HepG2 (cell line): ENCODE data around the gene SLCO2A1. TPM values are rescaled to one million over a fixed set of nuclear protein-coding genes. Genes with fewer than 3 reads are reported as not detected.

Source experiments
- ATAC-seq: fragments of 200-7000 bp; cut with Tn5 transposase; 3 replicates; pipeline ENCODE4 v1.9.1; 2020; ENCODE audit warnings: mild to moderate bottlenecking, moderate library complexity
- BruUV-seq: library from RNA; stranded (reverse); fragments of 400-500 nt; replicated peaks from 2 replicates; lab custom pipeline; 2021; lab: Mats Ljungman, UMichigan
- CTCF ChIA-PET: fragments of 300-600 bp; formaldehyde crosslinking; extraction: SDS; loops from one replicate; lab custom pipeline; 2021; ENCODE audit warnings: low total read pairs, inconsistent platforms, low intra/inter-chr PET ratio; lab: Yijun Ruan, JAX
- POLR2A ChIA-PET: fragments of 350-600 bp; sonication (Branson Sonifier 250); formaldehyde crosslinking; loops from one replicate; lab custom pipeline; 2020; ENCODE audit warnings: antibody characterized with exemption, inconsistent platforms; lab: Yijun Ruan, JAX
- DNase-seq: peaks from one replicate; pipeline ENCODE4 v3.0.0-alpha.2; 2015; ENCODE audit warnings: low spot score
- FAIRE-seq: peaks from 3 replicates; lab custom pipeline; 2011; peaks lifted over from hg19 to GRCh38; lab: Jason Lieb, UNC
- H2AFZ ChIP-seq: one replicate; pipeline ENCODE4 v1.6.1; 2011; ENCODE audit warnings: low read length, inconsistent platforms
- H3K27ac ChIP-seq: fragments of 300-600 bp; 3 replicates; pipeline ENCODE4 v1.8.0; 2011; ENCODE audit warnings: mixed run types, mild to moderate bottlenecking, mixed read lengths, low read length, inconsistent platforms; ENCODE audit not compliant: insufficient read depth; ENCODE audit errors: extremely low read length
- H3K27me3 ChIP-seq, 2 experiments: fragments of 200-600 bp in 1 of 2; 2 replicates in 1 of 2; 3 replicates in 1 of 2; pipeline versions ENCODE4 v1.6.0 to v1.8.0; 2011; ENCODE audit warnings: low read length in 2 of 2, mild to moderate bottlenecking in 2 of 2, moderate library complexity in 2 of 2, inconsistent platforms in 1 of 2; ENCODE audit not compliant: insufficient read depth in 2 of 2, control insufficient read depth in 1 of 2
- H3K36me3 ChIP-seq, 2 experiments: fragments of 200-600 bp in 1 of 2; replicated peaks in 1 of 2; 2 replicates in 1 of 2; 3 replicates in 1 of 2; pipeline versions ENCODE4 v1.5.1 to v1.8.0; 2011; ENCODE audit warnings: low read length in 2 of 2, inconsistent platforms in 1 of 2; ENCODE audit not compliant: insufficient read depth in 2 of 2, control insufficient read depth in 1 of 2
- H3K4me1 ChIP-seq: 2 replicates; pipeline ENCODE4 v1.5.1; 2012; ENCODE audit warnings: low read length, inconsistent platforms; ENCODE audit not compliant: insufficient read depth
- H3K4me2 ChIP-seq: 2 replicates; pipeline ENCODE4 v1.6.0; 2011; ENCODE audit warnings: low read depth, low read length, inconsistent platforms
- H3K4me3 ChIP-seq, 3 experiments: fragments of 200-600 bp in 1 of 3; sonication (generic), shearing (Covaris generic) in 1 of 3; replicated peaks in 1 of 3; 2 replicates each; pipeline ENCODE4 v1.5.1; 2011 to 2016; ENCODE audit warnings: low read length in 3 of 3, inconsistent platforms in 2 of 3, low read depth in 2 of 3, mild to moderate bottlenecking in 2 of 3, control low read depth in 1 of 3, mixed read lengths in 1 of 3; ENCODE audit not compliant: insufficient read depth in 1 of 3
- H3K79me2 ChIP-seq: one replicate; pipeline ENCODE4 v1.6.1; 2011; ENCODE audit warnings: low read length, inconsistent platforms; ENCODE audit not compliant: insufficient read depth
- H3K9ac ChIP-seq: 2 replicates; pipeline ENCODE4 v1.6.0; 2011; ENCODE audit warnings: mild to moderate bottlenecking, low read depth, low read length, inconsistent platforms; ENCODE audit not compliant: insufficient read depth
- H3K9me3 ChIP-seq: 2 replicates; pipeline ENCODE4 v1.5.1; 2012; ENCODE audit warnings: mild to moderate bottlenecking, low read length
- H4K20me1 ChIP-seq: 2 replicates; pipeline ENCODE4 v1.6.0; 2011; ENCODE audit warnings: inconsistent platforms, mild to moderate bottlenecking, low read length, moderate library complexity; ENCODE audit not compliant: insufficient read depth
- ATRX ChIP-seq: sonication (generic); formaldehyde crosslinking; IDR thresholded peaks from 2 replicates; pipeline ENCODE4 v1.4.0; 2020; ENCODE audit warnings: missing genetic modification reagents, borderline replicate concordance
- BHLHE40 ChIP-seq: IDR thresholded peaks from 2 replicates; pipeline ENCODE4 v1.6.1; 2011; ENCODE audit warnings: low read length, improper control_type of control experiment
- CREM ChIP-seq, 2 experiments: sonication (generic) in 1 of 2; formaldehyde crosslinking in 1 of 2; IDR thresholded peaks; 2 replicates each; pipeline versions ENCODE4 v1.4.0 to v1.6.1; 2016 to 2020; ENCODE audit warnings: antibody characterized with exemption in 1 of 2, mild to moderate bottlenecking in 1 of 2, missing genetic modification reagents in 1 of 2
- DR1 ChIP-seq: sonication (generic); formaldehyde crosslinking; IDR thresholded peaks from 2 replicates; pipeline ENCODE4 v1.8.0; 2021; ENCODE audit warnings: mild to moderate bottlenecking, missing genetic modification reagents, inconsistent platforms
- HMG20B ChIP-seq: conservative IDR thresholded peaks from 2 replicates; pipeline ENCODE4 v1.6.1; 2016; ENCODE audit warnings: missing genetic modification reagents, missing compliant biosample characterization
- NCOA1 ChIP-seq: sonication (generic); formaldehyde crosslinking; IDR thresholded peaks from 2 replicates; pipeline ENCODE4 v1.9.0; 2021; ENCODE audit warnings: missing genetic modification reagents
- NR2F6 ChIP-seq, 2 experiments: IDR thresholded peaks; 2 replicates each; pipeline ENCODE4 v1.6.1; 2016; ENCODE audit warnings: antibody characterized with exemption in 1 of 2, mild to moderate bottlenecking in 1 of 2
- PCBP1 ChIP-seq: fragments of 200-400 bp; formaldehyde crosslinking; IDR thresholded peaks from 2 replicates; pipeline ENCODE4 v1.6.1; 2017; ENCODE audit warnings: mild to moderate bottlenecking, low read depth, low read length, borderline replicate concordance
- SP1 ChIP-seq, 2 experiments: fragments of 450-650 bp in 1 of 2; sonication (generic) in 1 of 2; formaldehyde crosslinking in 1 of 2; IDR thresholded peaks; 2 replicates each; pipeline versions ENCODE4 v1.4.0 to v1.6.1; 2016 to 2020; ENCODE audit warnings: missing genetic modification reagents in 1 of 2
- ZNF574 ChIP-seq: sonication (generic); formaldehyde crosslinking; IDR thresholded peaks from 2 replicates; pipeline ENCODE4 v1.4.0; 2020; ENCODE audit warnings: missing genetic modification reagents
- ZNF720 ChIP-seq: sonication (generic); formaldehyde crosslinking; IDR thresholded peaks from 2 replicates; pipeline ENCODE4 v1.4.0; 2020; ENCODE audit warnings: missing genetic modification reagents
- WGBS: methylation state at CpG from one replicate; pipeline ENCODE4 v1.1.6; 2017; ENCODE audit warnings: low lambda C conversion rate; 5-methylcytosine and 5-hydroxymethylcytosine counted together
- in situ Hi-C: cut with HindIII; loops from 2 replicates; pipeline ENCODE4 v1.10.0; 2017; ENCODE audit warnings: low pct_unique_long_range_greater_than_20kb; ENCODE audit not compliant: extremely low pct_ligation_motif_present
- intact Hi-C: fragments of 100-400 bp; cut with micrococcal nuclease; formaldehyde crosslinking; loops from one replicate; pipeline ENCODE4 v1.10.0; 2022; ENCODE audit not compliant: unreplicated experiment
- polyA plus RNA-seq, 8 experiments: library from polyadenylated mRNA; depleted of rRNA in 3 of 8; stranded (reverse) in 7 of 8; unstranded in 1 of 8; fragments of >200 nt; fragmentation: Illumina TruSeq in 4 of 8; extraction: Trizol in 4 of 8; gene quantifications; 2 replicates each; pipeline versions ENCODE4 v1.2.1 to v1.2.3, GENCODE V29; 2011 to 2016; ENCODE audit warnings: low read depth in 4 of 8, missing spikeins in 1 of 8, mixed read lengths in 1 of 8; ENCODE audit not compliant: insufficient read depth in 1 of 8
- total RNA-seq, 5 experiments: library from RNA; depleted of rRNA; stranded (reverse); fragments of >200 nt; fragmentation: Illumina TruSeq; extraction: Trizol; gene quantifications; 2 replicates each; pipeline ENCODE4 v1.2.3, GENCODE V29; 2016; ENCODE audit warnings: low read depth in 1 of 5
- TF ChIP-seq, protein P1 (sequence below): sonication (generic); formaldehyde crosslinking; IDR thresholded peaks from 2 replicates; pipeline ENCODE4 v1.4.0; 2020; ENCODE audit warnings: mild to moderate bottlenecking, missing genetic modification reagents
- TF ChIP-seq, protein P2 (sequence below): sonication (generic); formaldehyde crosslinking; IDR thresholded peaks from 2 replicates; pipeline ENCODE4 v1.4.0; 2020; ENCODE audit warnings: missing genetic modification reagents; ENCODE audit errors: not compliant biosample characterization
- TF ChIP-seq, protein P3 (sequence below): sonication (generic); formaldehyde crosslinking; IDR thresholded peaks from 2 replicates; pipeline ENCODE4 v1.5.1; 2020; ENCODE audit warnings: mild to moderate bottlenecking, missing genetic modification reagents

The SLCO2A1 gene
- total and polyA plus RNA-seq, 2 of the 13 experiments (the other 11 are each of a cell fraction or from before 2014, with no cell fraction given): 0.04 TPM; not detected in 1

DNA sequence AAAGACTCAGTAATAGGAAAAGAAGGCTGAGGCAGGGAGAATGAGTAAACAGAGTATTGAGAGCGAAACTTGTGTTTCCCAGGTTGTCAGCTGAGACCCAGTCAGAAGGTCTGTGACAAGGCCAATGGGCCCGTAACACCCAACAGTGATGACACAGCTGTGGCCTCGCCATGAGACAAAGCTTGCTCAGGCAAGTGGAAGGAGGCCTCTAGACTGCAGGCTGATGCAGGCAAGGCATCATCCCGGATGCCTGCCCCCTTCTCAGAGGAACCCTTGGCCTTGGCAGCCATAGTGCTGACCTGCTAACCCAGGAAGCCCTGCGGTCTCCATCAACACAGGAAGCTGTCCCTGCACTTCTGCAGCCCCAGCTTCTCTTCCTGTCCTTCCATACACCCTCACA is 149.4 kb downstream of the SLCO2A1 start:
- FAIRE-seq: no peak
- DNase-seq: no peak

More for the DNA sequence above, 149.4 kb downstream of the SLCO2A1 start:
- no TSS peak for BruUV-seq
- Histone ChIP-seq H3K27me3 (peaks cover 1 to 12% of the 10 kb centered on the region in 2 experiments; a peak in 3 of 5 replicates), H2AFZ (no peak overlapping the region), H3K9me3 (no peaks in the 10 kb centered on the region), H3K4me2 (no peak overlapping the region), H3K4me1 (no peaks in the 10 kb centered on the region), H3K4me3 (no peak overlapping the region), H3K36me3 (no peaks in the 10 kb centered on the region), H3K9ac (no peak overlapping the region), H3K27ac (no peak overlapping the region), H3K79me2 (no peaks in the 10 kb centered on the region), H4K20me1 (no peaks in the 10 kb centered on the region)
- in situ Hi-C loops: no loop called here
- intact Hi-C loops: no loop called here
- ChIA-PET CTCF (no interaction called here), POLR2A (no interaction called here)
- 22% methylated on average over 3 of the region's 5 CpGs for WGBS
- ATAC-seq: no peak
- no peak for TF ChIP-seq ATRX (CRISPR knock-in tag)
- TF ChIP-seq BHLHE40: no peak
- TF ChIP-seq PCBP1: no peak
- no peak for TF ChIP-seq ZNF574 (CRISPR knock-in tag)
- TF ChIP-seq, protein P1, sequence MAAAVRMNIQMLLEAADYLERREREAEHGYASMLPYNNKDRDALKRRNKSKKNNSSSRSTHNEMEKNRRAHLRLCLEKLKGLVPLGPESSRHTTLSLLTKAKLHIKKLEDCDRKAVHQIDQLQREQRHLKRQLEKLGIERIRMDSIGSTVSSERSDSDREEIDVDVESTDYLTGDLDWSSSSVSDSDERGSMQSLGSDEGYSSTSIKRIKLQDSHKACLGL (CRISPR knock-in tag): no peak
- no peak for TF ChIP-seq HMG20B (CRISPR knock-in tag)
- TF ChIP-seq NCOA1 (CRISPR knock-in tag): no peak
- TF ChIP-seq CREM (IDR thresholded peaks at IDR 0.05): no peak
- TF ChIP-seq CREM (CRISPR knock-in tag; IDR thresholded peaks at IDR 0.05): no peak
- TF ChIP-seq ZNF720 (CRISPR knock-in tag): no peak
- no peak for TF ChIP-seq DR1
- TF ChIP-seq, protein P2, sequence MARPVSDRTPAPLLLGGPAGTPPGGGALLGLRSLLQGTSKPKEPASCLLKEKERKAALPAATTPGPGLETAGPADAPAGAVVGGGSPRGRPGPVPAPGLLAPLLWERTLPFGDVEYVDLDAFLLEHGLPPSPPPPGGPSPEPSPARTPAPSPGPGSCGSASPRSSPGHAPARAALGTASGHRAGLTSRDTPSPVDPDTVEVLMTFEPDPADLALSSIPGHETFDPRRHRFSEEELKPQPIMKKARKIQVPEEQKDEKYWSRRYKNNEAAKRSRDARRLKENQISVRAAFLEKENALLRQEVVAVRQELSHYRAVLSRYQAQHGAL (CRISPR knock-in tag): no peak
- TF ChIP-seq SP1 (IDR thresholded peaks at IDR 0.05): no peak
- TF ChIP-seq SP1 (CRISPR knock-in tag; IDR thresholded peaks at IDR 0.05): no peak
- TF ChIP-seq, protein P3, sequence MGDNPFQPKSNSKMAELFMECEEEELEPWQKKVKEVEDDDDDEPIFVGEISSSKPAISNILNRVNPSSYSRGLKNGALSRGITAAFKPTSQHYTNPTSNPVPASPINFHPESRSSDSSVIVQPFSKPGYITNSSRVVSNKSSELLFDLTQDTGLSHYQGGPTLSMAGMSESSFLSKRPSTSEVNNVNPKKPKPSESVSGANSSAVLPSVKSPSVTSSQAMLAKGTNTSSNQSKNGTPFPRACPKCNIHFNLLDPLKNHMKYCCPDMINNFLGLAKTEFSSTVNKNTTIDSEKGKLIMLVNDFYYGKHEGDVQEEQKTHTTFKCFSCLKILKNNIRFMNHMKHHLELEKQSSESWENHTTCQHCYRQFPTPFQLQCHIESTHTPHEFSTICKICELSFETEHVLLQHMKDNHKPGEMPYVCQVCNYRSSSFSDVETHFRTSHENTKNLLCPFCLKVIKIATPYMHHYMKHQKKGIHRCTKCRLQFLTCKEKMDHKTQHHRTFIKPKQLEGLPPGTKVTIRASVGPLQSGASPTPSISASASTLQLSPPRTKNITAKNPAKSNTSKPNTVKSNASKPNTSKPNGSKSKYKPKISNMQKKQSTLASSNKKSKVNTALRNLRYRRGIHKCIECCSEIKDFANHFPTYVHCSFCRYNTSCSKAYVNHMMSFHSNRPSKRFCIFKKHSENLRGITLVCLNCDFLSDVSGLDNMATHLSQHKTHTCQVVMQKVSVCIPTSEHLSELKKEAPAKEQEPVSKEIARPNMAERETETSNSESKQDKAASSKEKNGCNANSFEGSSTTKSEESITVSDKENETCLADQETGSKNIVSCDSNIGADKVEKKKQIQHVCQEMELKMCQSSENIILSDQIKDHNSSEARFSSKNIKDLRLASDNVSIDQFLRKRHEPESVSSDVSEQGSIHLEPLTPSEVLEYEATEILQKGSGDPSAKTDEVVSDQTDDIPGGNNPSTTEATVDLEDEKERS (CRISPR knock-in tag): no peak
- TF ChIP-seq NR2F6 (IDR thresholded peaks at IDR 0.05): no peak
- TF ChIP-seq NR2F6 (CRISPR knock-in tag; IDR thresholded peaks at IDR 0.05): no peak
